Measurements from ENCODE around the gene AGMAT.

The AGMAT gene

GRCh38 chr1:15584489-15585363 lies at the start of gene AGMAT:
Gene AGMAT, minus strand, starts transcription at chr1:15585051. Its CDS starts 84 bp downstream, at chr1:15584967.
- DNase-seq = peak; percentile 83

GRCh38 chr1:15633756-15634420 lies 49.0 kb upstream of the AGMAT start:
- DNase-seq = no peak

- no peak for DNase-seq
Measured at GRCh38 chr1:15628003-15628402, 43.2 kb upstream of the AGMAT start.

- no peak for DNase-seq
Measured at GRCh38 chr1:15627343-15627988, 42.6 kb upstream of the AGMAT start.

- DNase-seq = no peak
Measured at GRCh38 chr1:15626269-15626950, 41.6 kb upstream of the AGMAT start.

- DNase-seq = no peak
Measured at GRCh38 chr1:15625056-15625917, 40.4 kb upstream of the AGMAT start.

- no peak for DNase-seq
Measured at GRCh38 chr1:15624133-15624714, 39.4 kb upstream of the AGMAT start.

GRCh38 chr1:15623435-15623834 lies 38.6 kb upstream of the AGMAT start:
- no peak for DNase-seq

GRCh38 chr1:15622712-15623373 lies 38.0 kb upstream of the AGMAT start:
- DNase-seq = no peak

GRCh38 chr1:15621975-15622374 lies 37.1 kb upstream of the AGMAT start:
- no peak for DNase-seq

- no peak for DNase-seq
Measured at GRCh38 chr1:15620902-15621682, 36.2 kb upstream of the AGMAT start.

- peak; percentile 73 for DNase-seq
Measured at GRCh38 chr1:15620155-15620545, 35.3 kb upstream of the AGMAT start.

GRCh38 chr1:15618655-15619525 lies 34.0 kb upstream of the AGMAT start:
- DNase-seq = no peak

- DNase-seq = peak; percentile 94
Measured at GRCh38 chr1:15618077-15618654, 33.3 kb upstream of the AGMAT start.

- DNase-seq = peak; percentile 99
Measured at GRCh38 chr1:15617173-15618076, 32.6 kb upstream of the AGMAT start, which contains the start of gene DDI2. Gene DDI2, plus strand, starts transcription at chr1:15617458. Its CDS starts 213 bp downstream, at chr1:15617671.

- DNase-seq = no peak
Measured at GRCh38 chr1:15616373-15617172, 31.7 kb upstream of the AGMAT start.

GRCh38 chr1:15610167-15610566 lies 25.3 kb upstream of the AGMAT start:
- DNase-seq = peak; percentile 25
